ENCODE results near the gene ZNF227. TPM values are rescaled to one million over a fixed set of nuclear protein-coding genes. Genes with fewer than 3 reads are reported as not detected.

The ZNF227 gene
- total RNA-seq, 3 donors from 2014 or later: 8.2 to 33.2 (median 18.7) TPM

GRCh38 chr19:44258136-44258535 is 45.8 kb downstream of the ZNF227 start:
- H3K4me1 ChIP-seq: no peaks in the 10 kb centered on the region
- no peak overlapping the region for H3K27ac ChIP-seq
- intact Hi-C loops (cut with DNase I; ENCODE audit: low total_unique reads): no loop called here
- H3K36me3 ChIP-seq: no peaks in the 10 kb centered on the region
- no peak for DNase-seq (ENCODE audit: low spot score in 2 of 2)
- H3K27me3 ChIP-seq: no peaks in the 10 kb centered on the region
- peaks cover 77 to 93% of the 10 kb centered on the region in 2 donors for H3K9me3 ChIP-seq
- TF ChIP-seq POLR2AphosphoS5 (IDR thresholded peaks at IDR 0.05) (no peak), POLR2A (IDR thresholded peaks at IDR 0.05) (no peak), CTCF (IDR thresholded peaks at IDR 0.05) (no peak)
- no peak overlapping the region for H3K4me3 ChIP-seq

GRCh38 chr19:44258835-44259413 is 46.6 kb downstream of the ZNF227 start:
- no peak overlapping the region for H3K27ac ChIP-seq
- no peaks in the 10 kb centered on the region for H3K27me3 ChIP-seq
- TF ChIP-seq POLR2AphosphoS5 (IDR thresholded peaks at IDR 0.05): no peak
- no peak for TF ChIP-seq CTCF (IDR thresholded peaks at IDR 0.05)
- no peak for TF ChIP-seq POLR2A (IDR thresholded peaks at IDR 0.05)
- intact Hi-C loops (cut with DNase I; ENCODE audit: low total_unique reads): no loop called here
- H3K4me1 ChIP-seq: no peaks in the 10 kb centered on the region
- no peak for DNase-seq (ENCODE audit: low spot score in 2 of 2)
- peaks cover 76 to 92% of the 10 kb centered on the region in 2 donors for H3K9me3 ChIP-seq
- H3K36me3 ChIP-seq: no peaks in the 10 kb centered on the region
- no peak overlapping the region for H3K4me3 ChIP-seq

- H3K9me3 ChIP-seq: peaks cover 67 to 86% of the 10 kb centered on the region in 2 donors
- H3K4me1 ChIP-seq: no peaks in the 10 kb centered on the region
- no peaks in the 10 kb centered on the region for H3K27me3 ChIP-seq
- H3K36me3 ChIP-seq: no peaks in the 10 kb centered on the region
- peak overlapping the region; percentile 32 to 56 for H3K27ac ChIP-seq
- intact Hi-C loops (cut with DNase I; ENCODE audit: low total_unique reads): no loop called here
- TF ChIP-seq POLR2AphosphoS5 (IDR thresholded peaks at IDR 0.05) (no peak), POLR2A (IDR thresholded peaks at IDR 0.05) (no peak), CTCF (IDR thresholded peaks at IDR 0.05) (no peak)
- DNase-seq (ENCODE audit: low spot score in 2 of 2): no peak
- H3K4me3 ChIP-seq: peak overlapping the region in 2 of 3 donors; percentile 41 to 54
These were observed 48.0 kb downstream of the ZNF227 start for GRCh38 chr19:44260343-44260681.

GRCh38 chr19:44260695-44261446 is 48.5 kb downstream of the ZNF227 start:
- peaks cover 69 to 83% of the 10 kb centered on the region in 2 donors for H3K9me3 ChIP-seq
- TF ChIP-seq CTCF (IDR thresholded peaks at IDR 0.05) (no peak), POLR2AphosphoS5 (IDR thresholded peaks at IDR 0.05) (no peak), POLR2A (IDR thresholded peaks at IDR 0.05) (no peak)
- H3K36me3 ChIP-seq: no peaks in the 10 kb centered on the region
- H3K27me3 ChIP-seq: no peaks in the 10 kb centered on the region
- H3K27ac ChIP-seq: no peak overlapping the region
- no peak overlapping the region for H3K4me3 ChIP-seq
- DNase-seq (ENCODE audit: low spot score in 2 of 2): no peak
- intact Hi-C loops (cut with DNase I; ENCODE audit: low total_unique reads): no loop called here
- H3K4me1 ChIP-seq: no peaks in the 10 kb centered on the region

- Histone ChIP-seq H3K4me3 (no peak overlapping the region), H3K4me1 (no peaks in the 10 kb centered on the region), H3K9me3 (peaks cover 77 to 78% of the 10 kb centered on the region in 2 donors), H3K27ac (no peak overlapping the region), H3K36me3 (no peaks in the 10 kb centered on the region), H3K27me3 (no peaks in the 10 kb centered on the region)
- no peak for TF ChIP-seq POLR2AphosphoS5 (IDR thresholded peaks at IDR 0.05)
- no peak for TF ChIP-seq CTCF (IDR thresholded peaks at IDR 0.05)
- TF ChIP-seq POLR2A (IDR thresholded peaks at IDR 0.05): no peak
- intact Hi-C loops (cut with DNase I; ENCODE audit: low total_unique reads): no loop called here
- DNase-seq (ENCODE audit: low spot score in 2 of 2): no peak
These were observed 65.0 kb downstream of the ZNF227 start for GRCh38 chr19:44277331-44277730.
